GM23248 (cell line): ENCODE measurements around the gene KRTAP19-6.

Source experiments
- EZH2 ChIP-seq: fragments of 200-600 bp; sonication (generic); IDR thresholded peaks from 2 replicates; pipeline ENCODE4 v1.6.1; 2018; ENCODE audit warnings: antibody characterized with exemption, mild to moderate bottlenecking; ENCODE audit not compliant: insufficient read depth, poor library complexity, severe bottlenecking
- EZH2phosphoT487 ChIP-seq: fragments of 200-600 bp; sonication (generic); IDR thresholded peaks from 2 replicates; pipeline ENCODE4 v1.6.1; 2018; ENCODE audit warnings: antibody characterized with exemption, moderate library complexity, mild to moderate bottlenecking, low read depth; ENCODE audit not compliant: insufficient read depth

DNA sequence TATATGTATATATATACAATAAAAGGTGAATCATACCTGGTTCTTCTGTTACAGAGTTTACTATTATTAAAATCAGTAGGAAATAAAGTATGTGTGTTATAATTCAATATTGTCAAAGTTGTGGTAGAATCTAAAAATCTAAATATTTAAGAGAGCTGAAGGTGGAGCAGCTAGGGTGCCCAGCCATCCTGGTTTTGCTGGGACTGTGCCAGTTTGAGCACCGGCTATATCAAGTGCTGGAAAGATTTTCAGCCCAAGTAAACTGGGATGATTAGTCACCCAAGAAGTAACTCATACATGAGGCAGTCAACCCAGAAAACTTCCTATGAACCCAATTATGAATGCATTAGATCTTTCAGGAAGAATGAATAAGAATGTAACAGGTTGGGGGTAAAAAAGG, 22.8 kb downstream of the KRTAP19-6 start:
- TF ChIP-seq EZH2 (no peak), EZH2phosphoT487 (no peak)
